Posterior cingulate gyrus (tissue), 11 donors: ENCODE results near the gene HIPK2.
"Not testable (repeated sequence)": the region's sequence is repeated elsewhere in the genome, so short reads cannot be mapped to it uniquely, and the experiment has no call there.

Source experiments
- DNase-seq, 10 donors: peaks; one replicate each; pipeline versions ENCODE4 v3.0.0 to v3.0.0-alpha.2; 2020 to 2021; ENCODE audit warnings: mixed read lengths in 3 of 10
- intact Hi-C: fragments of 100-400 bp; cut with DNase I; formaldehyde crosslinking; loops from one replicate; pipeline ENCODE4 v1.15.1; 2023

HIPK2 gene

GRCh38 chr7:139681463-139681755, 96.4 kb downstream of the HIPK2 start:
- no peak for DNase-seq
- intact Hi-C loops: no loop called here

GRCh38 chr7:139680676-139681462, 96.9 kb downstream of the HIPK2 start:
- intact Hi-C loops: no loop called here
- peak in 4 of 10 donors; percentile 42 to 92 (median 76) for DNase-seq

- intact Hi-C loops: no loop called here
- no peak for DNase-seq
Observed at GRCh38 chr7:139679731-139680594, 97.8 kb downstream of the HIPK2 start.

- intact Hi-C loops: no loop called here
- no peak for DNase-seq
Observed at GRCh38 chr7:139676390-139676789, 101.4 kb downstream of the HIPK2 start.

GRCh38 chr7:139675127-139676125, 102.4 kb downstream of the HIPK2 start:
- no peak for DNase-seq
- intact Hi-C loops: no loop called here

- intact Hi-C loops: no loop called here
- DNase-seq: no peak
Observed at GRCh38 chr7:139674752-139675126, 103.1 kb downstream of the HIPK2 start.

GRCh38 chr7:139674341-139674740, 103.5 kb downstream of the HIPK2 start:
- DNase-seq: no peak
- intact Hi-C loops: no loop called here

GRCh38 chr7:139673762-139674161, 104.0 kb downstream of the HIPK2 start:
- intact Hi-C loops: no loop called here
- no peak for DNase-seq

GRCh38 chr7:139673230-139673629, 104.6 kb downstream of the HIPK2 start:
- intact Hi-C loops: no loop called here
- no peak for DNase-seq

GRCh38 chr7:139671967-139672366, 105.8 kb downstream of the HIPK2 start:
- intact Hi-C loops: no loop called here
- DNase-seq: no peak

- DNase-seq: not testable (repeated sequence)
Observed at GRCh38 chr7:139670662-139671061, 107.1 kb downstream of the HIPK2 start.

GRCh38 chr7:139669106-139670061, 108.4 kb downstream of the HIPK2 start:
- no peak for DNase-seq
- intact Hi-C loops: no loop called here

More at GRCh38 chr7:139670662-139671061, 107.1 kb downstream of the HIPK2 start:
- intact Hi-C loops: not testable (repeated sequence)

- no peak for DNase-seq
- intact Hi-C loops: no loop called here
Observed at GRCh38 chr7:139667377-139667776, 110.4 kb downstream of the HIPK2 start.

GRCh38 chr7:139666501-139666900, 111.3 kb downstream of the HIPK2 start:
- no peak for DNase-seq
- intact Hi-C loops: no loop called here

GRCh38 chr7:139664434-139664833, 113.4 kb downstream of the HIPK2 start:
- DNase-seq: no peak
- intact Hi-C loops: no loop called here

GRCh38 chr7:139663608-139664177, 114.1 kb downstream of the HIPK2 start:
- DNase-seq: peak in 2 of 10 donors; percentile 19 to 71
- intact Hi-C loops: no loop called here

- intact Hi-C loops: no loop called here
- no peak for DNase-seq
Observed at GRCh38 chr7:139661903-139662302, 115.9 kb downstream of the HIPK2 start.

- intact Hi-C loops: no loop called here
- no peak for DNase-seq
Observed at GRCh38 chr7:139661043-139661440, 116.8 kb downstream of the HIPK2 start.
